Erythroblast (primary cell): ENCODE measurements around the gene CFAP61.

Source experiments
- GATA1 ChIP-seq: IDR thresholded peaks from 2 replicates; pipeline ENCODE4 v1.6.1; 2011; ENCODE audit warnings: low read depth, mild to moderate bottlenecking, control low read depth, low read length, moderate library complexity
- POLR2A ChIP-seq: IDR thresholded peaks from 2 replicates; pipeline ENCODE4 v1.6.1; 2011; ENCODE audit warnings: mild to moderate bottlenecking, low read length

GRCh38 chr20:20207872-20208271 is 155.5 kb downstream of the CFAP61 start:
- TF ChIP-seq POLR2A: no peak
- no peak for TF ChIP-seq GATA1
